ENCODE data around the gene OSBPL2.

The OSBPL2 gene

GRCh38 chr20:62313460-62314338 lies 75.4 kb downstream of the OSBPL2 start:
- WGBS (ENCODE audit: extremely low coverage, insufficient coverage, insufficient read length): no CpG with 5 or more reads among the region's 55 CpGs
- no peak overlapping the region for H4K12ac ChIP-seq (ENCODE audit: low read depth, low read length)
- no peak overlapping the region for H3K9ac ChIP-seq (ENCODE audit: low read length)
- H3K14ac ChIP-seq (ENCODE audit: low read length): no peak overlapping the region
- peaks cover 7% of the 10 kb centered on the region for H3K9me3 ChIP-seq (ENCODE audit: insufficient read depth, low read depth, low read length)
- H3K4me1 ChIP-seq (ENCODE audit: control insufficient read depth in 1 of 2, insufficient read depth in 2 of 2, low read length in 2 of 2): no peaks in the 10 kb centered on the region
- no peak overlapping the region for H3K4me3 ChIP-seq (ENCODE audit: low read depth, low read length)
- H3K23ac ChIP-seq (ENCODE audit: low read length): no peak overlapping the region
- no peak overlapping the region for H3K18ac ChIP-seq (ENCODE audit: low read length)
- H4K8ac ChIP-seq (ENCODE audit: low read depth, low read length): no peak overlapping the region
- H4K91ac ChIP-seq (ENCODE audit: low read depth, low read length): no peak overlapping the region
- no peak overlapping the region for H2AFZ ChIP-seq (ENCODE audit: insufficient read depth, low read length, poor library complexity)
- no peak overlapping the region for H2AK5ac ChIP-seq (ENCODE audit: low read length)
- no peaks in the 10 kb centered on the region for H3K27me3 ChIP-seq (ENCODE audit: insufficient read depth, low read length)
- no peak for DNase-seq
- H3K79me1 ChIP-seq (ENCODE audit: low read length): no peaks in the 10 kb centered on the region
- H3K27ac ChIP-seq (ENCODE audit: low read depth, low read length): no peak overlapping the region
- H3K4ac ChIP-seq (ENCODE audit: low read depth, low read length): no peak overlapping the region
- H3K4me2 ChIP-seq (ENCODE audit: low read length): no peak overlapping the region
- no peak overlapping the region for H2BK120ac ChIP-seq (ENCODE audit: insufficient read depth, low read length, poor library complexity)
- no peak overlapping the region for H2BK12ac ChIP-seq (ENCODE audit: low read length)
- no peak overlapping the region for H2BK5ac ChIP-seq (ENCODE audit: low read depth, low read length, poor library complexity)
- no peaks in the 10 kb centered on the region for H3K79me2 ChIP-seq (ENCODE audit: control insufficient read depth, insufficient read depth, low read length, poor library complexity)
- H3K36me3 ChIP-seq (ENCODE audit: control insufficient read depth in 1 of 2, insufficient read depth in 2 of 2, low read length in 2 of 2): peaks cover 91% of the 10 kb centered on the region in 2 experiments

- H2BK12ac ChIP-seq (ENCODE audit: low read length): no peak overlapping the region
Measured at GRCh38 chr20:62314339-62314638, 76.0 kb downstream of the OSBPL2 start.

GRCh38 chr20:62314711-62315302 lies 76.5 kb downstream of the OSBPL2 start:
- no peak overlapping the region for H3K9ac ChIP-seq (ENCODE audit: low read length)
- H3K36me3 ChIP-seq (ENCODE audit: control insufficient read depth in 1 of 2, insufficient read depth in 2 of 2, low read length in 2 of 2): peaks cover 92 to 93% of the 10 kb centered on the region in 2 experiments
- no peaks in the 10 kb centered on the region for H3K79me2 ChIP-seq (ENCODE audit: control insufficient read depth, insufficient read depth, low read length, poor library complexity)
- no peak overlapping the region for H3K18ac ChIP-seq (ENCODE audit: low read length)
- no peak overlapping the region for H4K91ac ChIP-seq (ENCODE audit: low read depth, low read length)
- no peak overlapping the region for H2AFZ ChIP-seq (ENCODE audit: insufficient read depth, low read length, poor library complexity)
- WGBS (ENCODE audit: extremely low coverage, insufficient coverage, insufficient read length): no CpG with 5 or more reads among the region's 25 CpGs
- H4K12ac ChIP-seq (ENCODE audit: low read depth, low read length): no peak overlapping the region
- H2BK120ac ChIP-seq (ENCODE audit: insufficient read depth, low read length, poor library complexity): no peak overlapping the region
- H2AK5ac ChIP-seq (ENCODE audit: low read length): no peak overlapping the region
- no peak overlapping the region for H2BK5ac ChIP-seq (ENCODE audit: low read depth, low read length, poor library complexity)
- no peak overlapping the region for H3K23ac ChIP-seq (ENCODE audit: low read length)
- H3K4me2 ChIP-seq (ENCODE audit: low read length): no peak overlapping the region
- H3K4me1 ChIP-seq (ENCODE audit: control insufficient read depth in 1 of 2, insufficient read depth in 2 of 2, low read length in 2 of 2): no peaks in the 10 kb centered on the region
- H3K27me3 ChIP-seq (ENCODE audit: insufficient read depth, low read length): no peaks in the 10 kb centered on the region
- no peak overlapping the region for H3K27ac ChIP-seq (ENCODE audit: low read depth, low read length)
- peaks cover 7% of the 10 kb centered on the region for H3K9me3 ChIP-seq (ENCODE audit: insufficient read depth, low read depth, low read length)
- H2BK12ac ChIP-seq (ENCODE audit: low read length): no peak overlapping the region
- no peak for DNase-seq
- no peak overlapping the region for H3K14ac ChIP-seq (ENCODE audit: low read length)
- H3K4me3 ChIP-seq (ENCODE audit: low read depth, low read length): no peak overlapping the region
- H3K4ac ChIP-seq (ENCODE audit: low read depth, low read length): no peak overlapping the region
- H3K79me1 ChIP-seq (ENCODE audit: low read length): no peaks in the 10 kb centered on the region
- H4K8ac ChIP-seq (ENCODE audit: low read depth, low read length): no peak overlapping the region

More at GRCh38 chr20:62314339-62314638, 76.0 kb downstream of the OSBPL2 start:
- Histone ChIP-seq H3K9me3 (ENCODE audit: insufficient read depth, low read depth, low read length) (peaks cover 7% of the 10 kb centered on the region), H3K79me2 (ENCODE audit: control insufficient read depth, insufficient read depth, low read length, poor library complexity) (no peaks in the 10 kb centered on the region), H3K79me1 (ENCODE audit: low read length) (no peaks in the 10 kb centered on the region), H2BK120ac (ENCODE audit: insufficient read depth, low read length, poor library complexity) (no peak overlapping the region), H3K4me3 (ENCODE audit: low read depth, low read length) (no peak overlapping the region), H3K27ac (ENCODE audit: low read depth, low read length) (no peak overlapping the region), H3K9ac (ENCODE audit: low read length) (no peak overlapping the region), H3K14ac (ENCODE audit: low read length) (no peak overlapping the region), H4K12ac (ENCODE audit: low read depth, low read length) (no peak overlapping the region), H3K4me1 (ENCODE audit: control insufficient read depth in 1 of 2, insufficient read depth in 2 of 2, low read length in 2 of 2) (no peaks in the 10 kb centered on the region), H4K91ac (ENCODE audit: low read depth, low read length) (no peak overlapping the region), H2BK5ac (ENCODE audit: low read depth, low read length, poor library complexity) (no peak overlapping the region), H3K27me3 (ENCODE audit: insufficient read depth, low read length) (no peaks in the 10 kb centered on the region), H3K36me3 (ENCODE audit: control insufficient read depth in 1 of 2, insufficient read depth in 2 of 2, low read length in 2 of 2) (peaks cover 92% of the 10 kb centered on the region in 2 experiments), H3K4me2 (ENCODE audit: low read length) (no peak overlapping the region), H3K4ac (ENCODE audit: low read depth, low read length) (no peak overlapping the region), H2AFZ (ENCODE audit: insufficient read depth, low read length, poor library complexity) (no peak overlapping the region), H3K18ac (ENCODE audit: low read length) (no peak overlapping the region), H3K23ac (ENCODE audit: low read length) (no peak overlapping the region), H2AK5ac (ENCODE audit: low read length) (no peak overlapping the region), H4K8ac (ENCODE audit: low read depth, low read length) (no peak overlapping the region)
- WGBS (ENCODE audit: extremely low coverage, insufficient coverage, insufficient read length): no CpG with 5 or more reads among the region's 12 CpGs
- no peak for DNase-seq

GRCh38 chr20:62315773-62316172 lies 77.5 kb downstream of the OSBPL2 start:
- Histone ChIP-seq H2BK120ac (ENCODE audit: insufficient read depth, low read length, poor library complexity) (no peak overlapping the region), H3K14ac (ENCODE audit: low read length) (no peak overlapping the region), H3K4ac (ENCODE audit: low read depth, low read length) (no peak overlapping the region), H3K27ac (ENCODE audit: low read depth, low read length) (no peak overlapping the region), H2AFZ (ENCODE audit: insufficient read depth, low read length, poor library complexity) (no peak overlapping the region), H3K4me1 (ENCODE audit: control insufficient read depth in 1 of 2, insufficient read depth in 2 of 2, low read length in 2 of 2) (no peaks in the 10 kb centered on the region), H3K4me2 (ENCODE audit: low read length) (no peak overlapping the region), H3K4me3 (ENCODE audit: low read depth, low read length) (no peak overlapping the region), H3K18ac (ENCODE audit: low read length) (no peak overlapping the region), H4K12ac (ENCODE audit: low read depth, low read length) (no peak overlapping the region), H4K91ac (ENCODE audit: low read depth, low read length) (no peak overlapping the region), H3K36me3 (ENCODE audit: control insufficient read depth in 1 of 2, insufficient read depth in 2 of 2, low read length in 2 of 2) (peaks cover 89 to 90% of the 10 kb centered on the region in 2 experiments), H2AK5ac (ENCODE audit: low read length) (no peak overlapping the region), H3K79me2 (ENCODE audit: control insufficient read depth, insufficient read depth, low read length, poor library complexity) (no peaks in the 10 kb centered on the region), H2BK12ac (ENCODE audit: low read length) (no peak overlapping the region), H3K79me1 (ENCODE audit: low read length) (no peaks in the 10 kb centered on the region), H3K9ac (ENCODE audit: low read length) (no peak overlapping the region), H2BK5ac (ENCODE audit: low read depth, low read length, poor library complexity) (no peak overlapping the region), H3K27me3 (ENCODE audit: insufficient read depth, low read length) (no peaks in the 10 kb centered on the region), H3K9me3 (ENCODE audit: insufficient read depth, low read depth, low read length) (peaks cover 7% of the 10 kb centered on the region), H4K8ac (ENCODE audit: low read depth, low read length) (no peak overlapping the region), H3K23ac (ENCODE audit: low read length) (no peak overlapping the region)
- WGBS (ENCODE audit: extremely low coverage, insufficient coverage, insufficient read length): no CpG with 5 or more reads among the region's 12 CpGs
- no peak for DNase-seq

Measured in trophoblast cell (in vitro differentiated cells and primary cell).